Measurements from ENCODE around the gene EID1.

The EID1 gene

GRCh38 chr15:48928877-48929538 lies 51.1 kb downstream of the EID1 start:
- ChIA-PET CTCF (no interaction called here), POLR2A (interaction anchor here (0.6 kb wide), 1 partner anchor 1434 kb away, joined by 3 read pairs; no protein-coding TSS in a partner anchor)
- DNase-seq (ENCODE audit: extremely low spot score): no peak
- TF ChIP-seq ZNF384 (IDR thresholded peaks at IDR 0.05) (no peak), FOXK2 (IDR thresholded peaks at IDR 0.05) (no peak), ELF4 (IDR thresholded peaks at IDR 0.05) (no peak), ARNT (IDR thresholded peaks at IDR 0.05) (no peak), BHLHE40 (IDR thresholded peaks at IDR 0.05; ENCODE audit: borderline replicate concordance) (no peak), FOXA1 (IDR thresholded peaks at IDR 0.05) (no peak), L3MBTL2 (conservative IDR thresholded peaks at IDR 0.05) (no peak), LEF1 (IDR thresholded peaks at IDR 0.05; ENCODE audit: borderline replicate concordance) (no peak), CTBP1 (IDR thresholded peaks at IDR 0.05; ENCODE audit: borderline replicate concordance) (no peak)

- no peak for DNase-seq (ENCODE audit: extremely low spot score)
- TF ChIP-seq SUZ12 (IDR thresholded peaks at IDR 0.05): no peak
- no peak for TF ChIP-seq HDGF (IDR thresholded peaks at IDR 0.05; ENCODE audit: borderline replicate concordance)
- TF ChIP-seq BHLHE40 (IDR thresholded peaks at IDR 0.05; ENCODE audit: borderline replicate concordance): no peak
- TF ChIP-seq NFRKB (IDR thresholded peaks at IDR 0.05): no peak
- TF ChIP-seq L3MBTL2 (conservative IDR thresholded peaks at IDR 0.05): no peak
- TF ChIP-seq CTBP1 (IDR thresholded peaks at IDR 0.05; ENCODE audit: borderline replicate concordance): no peak
- no peak for TF ChIP-seq ELF4 (IDR thresholded peaks at IDR 0.05)
- no peak for TF ChIP-seq ARNT (IDR thresholded peaks at IDR 0.05)
- TF ChIP-seq SP1 (IDR thresholded peaks at IDR 0.05): no peak
- TF ChIP-seq ZNF384 (IDR thresholded peaks at IDR 0.05): no peak
- TF ChIP-seq LEF1 (IDR thresholded peaks at IDR 0.05; ENCODE audit: borderline replicate concordance): no peak
- TF ChIP-seq FOXK2 (IDR thresholded peaks at IDR 0.05): no peak
- POLR2A ChIA-PET: interaction anchor here (0.6 kb wide), 1 partner anchor 1433 kb away, joined by 3 read pairs; no protein-coding TSS in a partner anchor
- CTCF ChIA-PET: no interaction called here
Measured at GRCh38 chr15:48929661-48930060, 51.7 kb downstream of the EID1 start.
